Measurements from ENCODE around the gene RUNX1. TPM values are rescaled to one million over a fixed set of nuclear protein-coding genes. Genes with fewer than 3 reads are reported as not detected.

Gene RUNX1
- total and polyA plus RNA-seq, 10 of the 15 experiments (the other 5 are each of a cell fraction or from before 2014, with no cell fraction given), result 0.90 to 15.2 (median 4.1) TPM

GRCh38 chr21:34959607-34960006, 89.5 kb downstream of the RUNX1 start (continued):
- TF ChIP-seq BCLAF1 (IDR thresholded peaks at IDR 0.05), result no peak
- no peak for TF ChIP-seq TARDBP (IDR thresholded peaks at IDR 0.05; ENCODE audit: borderline replicate concordance)
- no peak for TF ChIP-seq MYB (IDR thresholded peaks at IDR 0.05; ENCODE audit: borderline replicate concordance, low read depth, low read length)
- no peak for TF ChIP-seq TCF12 (IDR thresholded peaks at IDR 0.05; ENCODE audit: low read depth, low read length)
- no peak for TF ChIP-seq ZNF622 (IDR thresholded peaks at IDR 0.05)
- TF ChIP-seq WRNIP1 (IDR thresholded peaks at IDR 0.05; ENCODE audit: borderline replicate concordance, low read depth, low read length), result no peak
- no peak for TF ChIP-seq MAX (IDR thresholded peaks at IDR 0.05; ENCODE audit: low read depth, low read length)
- TF ChIP-seq RELA (IDR thresholded peaks at IDR 0.05; ENCODE audit: borderline replicate concordance, partially characterized antibody), result no peak
- TF ChIP-seq BCL11A (IDR thresholded peaks at IDR 0.05; ENCODE audit: low read depth, low read length), result no peak
- no peak for TF ChIP-seq IKZF2 (IDR thresholded peaks at IDR 0.05)
- TF ChIP-seq POLR2AphosphoS2 (IDR thresholded peaks at IDR 0.05; ENCODE audit: low read depth, low read length), result no peak
- no peak for TF ChIP-seq KAT2A (conservative IDR thresholded peaks at IDR 0.05; ENCODE audit: control insufficient read depth, low read depth, low read length)
- TF ChIP-seq ZSCAN29 (IDR thresholded peaks at IDR 0.05), result no peak

Measured in GM12878 (cell line).